RWPE2 (cell line): Measurements from ENCODE around the gene TUBGCP5.
A peak's percentile ranks its signal among the peaks of the same experiment; 100 is the strongest.

ENCODE experiments used
- ATAC-seq: fragments of 200-7000 bp; cut with Tn5 transposase; 3 replicates; pipeline ENCODE4 v1.9.1; 2021; ENCODE audit warnings: low read depth
- DNase-seq: peaks from one replicate; pipeline ENCODE4 v3.0.0-alpha.2; 2020; ENCODE audit warnings: low spot score
- H3K27ac ChIP-seq: fragments of 450-650 bp; 2 replicates; pipeline ENCODE4 v1.5.1; 2017; ENCODE audit warnings: mild to moderate bottlenecking; ENCODE audit not compliant: poor library complexity, severe bottlenecking
- H3K27me3 ChIP-seq: fragments of 250-450 bp; sonication (Bioruptor Pico); 2 replicates; pipeline ENCODE4 v1.5.1; 2021; ENCODE audit warnings: mild to moderate bottlenecking, moderate library complexity; ENCODE audit not compliant: insufficient read depth, poor library complexity, severe bottlenecking
- H3K36me3 ChIP-seq: fragments of 250-450 bp; sonication (Bioruptor Pico); 2 replicates; pipeline ENCODE4 v1.5.1; 2020; ENCODE audit warnings: low read depth, mild to moderate bottlenecking, moderate library complexity
- H3K4me1 ChIP-seq: fragments of 250-450 bp; sonication (Bioruptor Pico); 2 replicates; pipeline ENCODE4 v1.5.1; 2021; ENCODE audit warnings: mild to moderate bottlenecking, moderate library complexity; ENCODE audit not compliant: insufficient read depth, poor library complexity, severe bottlenecking
- H3K4me3 ChIP-seq: fragments of 250-450 bp; sonication (Bioruptor Pico); 2 replicates; pipeline ENCODE4 v1.5.1; 2021; ENCODE audit warnings: mild to moderate bottlenecking, moderate library complexity; ENCODE audit not compliant: severe bottlenecking
- H3K9me3 ChIP-seq: fragments of 250-450 bp; sonication (Bioruptor Pico); 2 replicates; pipeline ENCODE4 v1.5.1; 2021; ENCODE audit warnings: mild to moderate bottlenecking, moderate library complexity; ENCODE audit not compliant: severe bottlenecking
- CTCF ChIP-seq: fragments of 450-650 bp; IDR thresholded peaks from one replicate; pipeline ENCODE4 v1.5.1; 2017; ENCODE audit warnings: mild to moderate bottlenecking, moderate library complexity; ENCODE audit not compliant: poor library complexity, severe bottlenecking

The TUBGCP5 gene

GRCh38 chr15:22973286-22973685 lies 66.1 kb downstream of the TUBGCP5 start:
- no peak overlapping the region for H3K27ac ChIP-seq
- DNase-seq = no peak
- H3K4me1 ChIP-seq = peaks cover 6% of the 10 kb centered on the region
- peaks cover 14% of the 10 kb centered on the region for H3K9me3 ChIP-seq
- no peak overlapping the region for H3K4me3 ChIP-seq
- H3K27me3 ChIP-seq = no peaks in the 10 kb centered on the region
- ATAC-seq = no peak
- no peak for TF ChIP-seq CTCF
- H3K36me3 ChIP-seq = peaks cover 22% of the 10 kb centered on the region

GRCh38 chr15:22969489-22969888 lies 69.9 kb downstream of the TUBGCP5 start:
- peaks cover 14% of the 10 kb centered on the region for H3K9me3 ChIP-seq
- no peak for TF ChIP-seq CTCF
- H3K27me3 ChIP-seq = no peaks in the 10 kb centered on the region
- H3K27ac ChIP-seq = no peak overlapping the region
- no peak overlapping the region for H3K4me3 ChIP-seq
- peaks cover 16% of the 10 kb centered on the region for H3K4me1 ChIP-seq
- H3K36me3 ChIP-seq = peaks cover 22% of the 10 kb centered on the region
- DNase-seq (no peak), ATAC-seq (no peak)

GRCh38 chr15:22968366-22968765 lies 71.0 kb downstream of the TUBGCP5 start:
- Histone ChIP-seq H3K4me3 (no peak overlapping the region), H3K36me3 (peaks cover 22% of the 10 kb centered on the region), H3K4me1 (peaks cover 27% of the 10 kb centered on the region), H3K27ac (peak overlapping the region; percentile 31), H3K9me3 (peaks cover 14% of the 10 kb centered on the region), H3K27me3 (no peaks in the 10 kb centered on the region)
- no peak for TF ChIP-seq CTCF
- no peak for DNase-seq
- ATAC-seq = peak; percentile 92

GRCh38 chr15:22967084-22967770 lies 72.1 kb downstream of the TUBGCP5 start:
- Histone ChIP-seq H3K27ac (peak overlapping the region; percentile 31), H3K4me3 (no peak overlapping the region)
- no peak for ATAC-seq

More at GRCh38 chr15:22967084-22967770, 72.1 kb downstream of the TUBGCP5 start:
- no peak for TF ChIP-seq CTCF
- Histone ChIP-seq H3K4me1 (peaks cover 33% of the 10 kb centered on the region), H3K27me3 (no peaks in the 10 kb centered on the region), H3K9me3 (peaks cover 14% of the 10 kb centered on the region), H3K36me3 (peaks cover 28% of the 10 kb centered on the region)
- peak; percentile 71 for DNase-seq
